Measurements from ENCODE around the gene COL2A1. TPM values are rescaled to one million over a fixed set of nuclear protein-coding genes. Genes with fewer than 3 reads are reported as not detected.

COL2A1 gene
- total and polyA plus RNA-seq, 12 donors = 0.03 to 0.17 (median 0.07) TPM; not detected in 9

- Histone ChIP-seq H3K27me3 (peaks cover 0 to 5% (median 0%) of the 10 kb centered on the region in 7 donors), H3K4me3 (no peak overlapping the region), H3K36me3 (peaks cover 0 to 12% (median 0%) of the 10 kb centered on the region in 9 donors), H3K27ac (no peak overlapping the region), H3K4me1 (peaks cover 0 to 6% (median 0%) of the 10 kb centered on the region in 9 donors), H3K9me3 (no peaks in the 10 kb centered on the region)
- no peak for ATAC-seq
- intact Hi-C loops (cut with DNase I) = no loop called here
- no peak for TF ChIP-seq CTCF (IDR thresholded peaks at IDR 0.05)
- 63 to 74% methylated on average over 5 of the region's 5 CpGs for WGBS, 2 donors
- DNase-seq = no peak
Measured at GRCh38 chr12:48038085-48038484, 33.8 kb upstream of the COL2A1 start.

DNA sequence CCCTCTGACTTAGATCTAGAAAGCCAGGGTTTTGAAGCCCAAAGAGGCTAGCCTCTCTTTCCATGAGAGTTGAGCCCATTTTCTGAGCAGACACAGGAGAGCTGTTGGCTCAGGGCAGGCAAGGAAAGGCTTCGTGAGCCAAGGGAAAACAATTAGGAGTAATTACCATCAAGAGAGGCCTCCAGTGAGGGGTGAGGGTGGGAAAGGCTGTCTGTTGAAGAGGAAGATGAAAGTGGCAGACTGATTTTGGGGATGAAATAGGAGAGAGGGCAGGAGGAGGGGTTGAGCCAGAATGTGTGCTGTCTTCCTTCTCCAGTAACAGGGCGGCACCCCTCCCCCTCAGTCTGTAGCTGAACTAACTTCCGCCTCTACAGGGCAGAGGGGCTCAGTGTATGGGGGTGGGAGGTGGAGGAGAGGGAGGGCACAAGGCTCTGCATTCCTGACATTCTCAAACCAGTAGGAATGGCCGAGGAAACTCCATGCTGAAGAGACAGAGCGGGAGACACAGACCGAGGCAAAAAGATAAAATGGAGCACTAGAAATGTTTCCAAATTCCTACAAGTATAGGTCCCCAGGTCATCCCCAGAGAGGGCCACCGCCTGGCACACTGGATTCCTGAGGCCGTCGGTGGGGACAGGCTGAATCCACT is 33.1 kb upstream of the COL2A1 start:
- 40 to 47% methylated on average over 9 of the region's 9 CpGs for WGBS, 2 donors
- no peak overlapping the region for H3K4me3 ChIP-seq
- intact Hi-C loops (cut with DNase I) = no loop called here
- peaks cover 0 to 5% (median 0%) of the 10 kb centered on the region in 9 donors for H3K36me3 ChIP-seq
- DNase-seq (no peak), ATAC-seq (no peak)
- H3K27me3 ChIP-seq = peaks cover 0 to 5% (median 0%) of the 10 kb centered on the region in 7 donors
- TF ChIP-seq CTCF (IDR thresholded peaks at IDR 0.05) = no peak
- no peaks in the 10 kb centered on the region for H3K9me3 ChIP-seq
- H3K4me1 ChIP-seq = peaks cover 0 to 6% (median 0%) of the 10 kb centered on the region in 9 donors
- H3K27ac ChIP-seq = no peak overlapping the region

GRCh38 chr12:48036818-48037217 is 32.5 kb upstream of the COL2A1 start:
- Histone ChIP-seq H3K9me3 (no peaks in the 10 kb centered on the region), H3K4me1 (peaks cover 0 to 6% (median 0%) of the 10 kb centered on the region in 9 donors), H3K36me3 (no peaks in the 10 kb centered on the region), H3K4me3 (no peak overlapping the region), H3K27me3 (peaks cover 0 to 5% (median 0%) of the 10 kb centered on the region in 7 donors), H3K27ac (no peak overlapping the region)
- DNase-seq (no peak), ATAC-seq (no peak)
- TF ChIP-seq CTCF (IDR thresholded peaks at IDR 0.05) = no peak
- intact Hi-C loops (cut with DNase I) = no loop called here
- 94 to 100% methylated on average over 4 of the region's 4 CpGs for WGBS, 2 donors

DNA sequence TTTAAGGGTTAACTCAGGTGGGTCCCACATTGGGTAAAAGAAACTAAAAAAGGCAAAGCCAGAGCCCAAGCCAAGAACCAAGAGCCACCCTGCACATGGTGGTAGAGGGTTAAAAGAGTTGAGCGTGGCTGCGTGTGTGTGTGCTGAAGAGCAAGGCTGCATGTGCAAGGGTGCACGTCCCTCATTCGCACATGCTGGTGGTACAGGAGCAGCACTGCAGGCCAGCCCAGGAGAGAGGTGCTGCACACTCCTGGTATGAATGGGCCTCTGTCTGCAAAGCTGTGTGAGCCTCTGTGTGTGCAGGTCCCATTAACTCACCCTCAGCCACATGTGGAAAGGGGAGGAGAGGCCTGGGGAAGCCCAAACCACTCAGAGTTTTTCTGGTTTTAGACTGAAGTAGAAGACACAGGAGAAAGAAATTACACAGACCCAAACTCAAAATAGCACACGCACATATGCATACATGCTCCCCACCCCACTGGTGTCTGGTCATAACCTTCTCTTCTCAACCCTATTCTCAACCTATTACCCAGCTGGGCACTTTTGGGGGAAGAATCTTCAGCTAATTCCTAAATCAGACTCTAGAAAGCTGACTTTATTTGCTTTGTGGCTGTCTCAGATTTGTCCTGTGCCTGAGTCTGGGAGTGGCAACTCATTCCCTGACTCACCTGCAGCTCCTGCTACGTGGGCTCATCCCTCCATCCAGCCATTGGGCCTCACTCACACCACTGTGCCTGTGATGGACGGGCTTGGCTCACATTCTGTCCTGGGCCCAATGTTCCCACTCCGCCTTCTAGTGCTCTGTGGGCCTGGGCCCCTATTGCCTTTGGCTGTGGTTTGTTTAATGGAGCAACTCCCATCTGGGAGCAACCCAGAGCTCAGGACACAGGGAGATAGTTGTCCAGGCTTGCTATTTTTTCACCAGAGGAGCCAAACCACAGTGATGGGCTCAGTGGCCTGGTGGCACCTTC is 30.8 kb upstream of the COL2A1 start:
- Histone ChIP-seq H3K9me3 (no peaks in the 10 kb centered on the region), H3K4me1 (peaks cover 0 to 7% (median 0%) of the 10 kb centered on the region in 9 donors), H3K4me3 (no peak overlapping the region), H3K27me3 (peaks cover 0 to 5% (median 0%) of the 10 kb centered on the region in 7 donors), H3K36me3 (no peaks in the 10 kb centered on the region), H3K27ac (no peak overlapping the region)
- TF ChIP-seq CTCF (IDR thresholded peaks at IDR 0.05) = no peak
- no peak for ATAC-seq
- 95 to 97% methylated on average over 8 of the region's 8 CpGs for WGBS, 2 donors
- intact Hi-C loops (cut with DNase I) = no loop called here
- DNase-seq = no peak
